NCI-H1930 (cell line): ENCODE measurements around the gene DCLK2.
A peak's percentile ranks its signal among the peaks of the same experiment; 100 is the strongest.

Experiments used
- DNase-seq, 2 experiments: peaks; one replicate each; lab custom pipeline; 2025; lab: John Stamatoyannopoulos, UW

The DCLK2 gene

DNA sequence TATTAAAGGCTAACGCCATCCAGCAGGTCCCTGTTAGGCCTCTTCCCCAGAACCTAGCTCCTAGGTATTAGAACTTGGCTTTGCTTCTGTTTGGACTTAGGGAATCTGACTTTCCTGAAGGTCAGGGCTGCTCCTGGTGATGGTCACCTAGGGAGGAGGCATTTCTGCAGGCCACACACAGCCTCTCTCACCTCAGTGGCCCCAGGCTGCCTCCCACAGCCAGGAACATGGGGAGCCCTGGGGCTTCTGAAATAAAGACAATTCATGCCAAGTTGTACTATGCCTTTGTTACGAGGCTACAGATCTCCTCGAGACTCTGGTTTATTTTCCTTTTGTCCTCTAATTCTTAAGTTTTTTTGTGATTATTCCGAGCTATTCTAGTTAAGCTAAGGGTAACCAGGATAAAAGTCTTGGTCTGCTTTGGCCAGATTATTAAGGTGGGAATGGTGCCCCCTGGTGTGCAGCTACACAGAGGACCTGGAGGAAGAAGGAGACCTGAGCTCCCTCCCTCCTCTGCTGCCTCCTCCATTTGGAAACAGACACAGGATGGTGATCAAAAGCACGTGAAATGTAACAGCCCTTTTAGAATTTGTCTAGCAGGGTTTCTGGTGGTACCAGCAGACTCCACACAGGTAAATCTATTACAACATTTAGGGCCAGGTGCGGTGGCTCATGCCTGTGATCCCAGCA lies 131.0 kb downstream of the DCLK2 start:
- DNase-seq, result peak in 1 of 2 experiments; percentile 3

DNA sequence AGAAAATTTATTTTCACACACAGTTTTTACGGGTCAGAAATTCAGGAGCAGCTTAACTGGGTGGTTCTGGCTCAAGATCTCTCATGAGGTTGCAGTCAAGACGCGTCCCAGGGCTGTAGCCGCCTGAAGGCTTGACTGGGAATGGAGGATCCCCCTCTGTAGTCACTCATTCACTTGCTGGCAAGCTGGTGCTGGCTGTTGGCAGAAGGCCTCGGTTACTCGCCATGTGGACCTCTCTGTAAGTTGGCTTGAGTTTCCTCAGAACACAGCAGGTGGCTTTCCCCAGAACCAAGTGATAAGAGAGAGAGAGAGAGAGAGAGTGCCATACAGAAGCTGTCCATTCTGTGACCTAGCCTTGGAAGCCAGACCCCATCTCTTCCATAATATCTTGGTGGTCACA lies 132.8 kb downstream of the DCLK2 start:
- no peak for DNase-seq

DNA sequence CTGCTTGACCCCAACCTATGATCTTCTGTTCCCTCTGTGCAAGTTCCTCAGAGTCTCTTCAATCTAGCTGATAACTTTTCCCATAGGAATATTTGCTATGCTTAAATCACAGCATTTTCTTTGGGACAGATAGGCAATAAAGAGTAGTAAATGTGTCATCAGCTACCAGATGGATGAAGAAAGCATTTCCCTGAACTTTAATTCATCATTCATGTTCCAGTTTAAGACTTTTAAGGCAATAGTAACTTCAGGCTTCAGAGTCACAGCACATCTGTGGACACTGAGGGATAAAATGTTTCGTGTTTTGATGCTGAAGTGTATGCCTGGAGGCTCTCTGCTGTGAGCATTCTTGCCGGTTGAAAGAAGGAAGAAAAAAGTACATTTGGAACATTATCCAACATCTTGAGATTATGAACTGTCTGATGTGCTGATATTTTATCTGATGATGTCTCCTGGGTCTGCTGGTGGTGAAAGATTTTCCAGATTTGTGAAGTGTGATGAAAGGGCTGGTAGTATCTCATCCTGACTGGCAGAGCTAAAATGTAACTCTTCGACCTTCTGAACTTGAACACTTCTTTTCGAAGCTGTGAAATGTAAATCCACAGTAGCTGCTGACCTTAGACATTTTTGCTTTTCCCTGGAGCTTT lies 133.7 kb downstream of the DCLK2 start:
- no peak for DNase-seq

DNA sequence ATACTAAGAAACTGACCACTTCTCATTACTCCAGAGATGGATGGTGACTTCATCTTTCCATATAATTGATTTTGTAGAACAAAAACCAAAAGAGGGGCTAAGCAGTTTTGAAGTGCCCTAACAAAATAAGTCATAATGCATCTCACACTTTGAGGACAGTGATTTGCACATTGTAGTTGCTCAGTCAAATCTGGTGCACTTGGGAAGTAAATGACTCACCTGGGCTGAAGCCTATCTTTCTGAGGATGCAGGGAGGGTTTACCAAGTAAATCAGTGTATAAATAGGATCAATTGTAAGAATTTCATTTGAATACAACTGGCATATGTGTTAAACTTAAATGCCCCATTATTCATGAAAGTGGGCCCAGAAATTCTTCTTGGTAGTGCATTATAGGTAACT lies 134.2 kb downstream of the DCLK2 start:
- DNase-seq, result no peak

DNA sequence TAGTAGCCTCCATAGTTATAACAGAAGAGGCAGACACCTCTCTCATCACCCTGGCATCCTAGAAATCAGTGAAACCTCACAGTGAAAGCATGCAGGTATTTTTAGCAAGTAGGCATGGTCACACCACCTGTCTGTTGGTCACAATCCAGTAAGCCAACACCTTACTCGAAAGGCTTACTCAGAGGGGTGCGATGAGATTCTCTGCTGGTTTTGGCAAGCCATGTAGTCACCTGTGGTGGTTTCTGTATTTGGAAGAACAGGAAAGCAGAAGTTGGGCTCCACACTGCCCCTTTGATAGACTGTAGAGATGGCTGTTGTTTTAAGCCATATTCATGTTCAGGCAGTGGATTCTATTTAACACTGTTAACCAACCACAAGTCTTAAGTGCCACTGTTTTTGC lies 134.7 kb downstream of the DCLK2 start:
- DNase-seq, result no peak

DNA sequence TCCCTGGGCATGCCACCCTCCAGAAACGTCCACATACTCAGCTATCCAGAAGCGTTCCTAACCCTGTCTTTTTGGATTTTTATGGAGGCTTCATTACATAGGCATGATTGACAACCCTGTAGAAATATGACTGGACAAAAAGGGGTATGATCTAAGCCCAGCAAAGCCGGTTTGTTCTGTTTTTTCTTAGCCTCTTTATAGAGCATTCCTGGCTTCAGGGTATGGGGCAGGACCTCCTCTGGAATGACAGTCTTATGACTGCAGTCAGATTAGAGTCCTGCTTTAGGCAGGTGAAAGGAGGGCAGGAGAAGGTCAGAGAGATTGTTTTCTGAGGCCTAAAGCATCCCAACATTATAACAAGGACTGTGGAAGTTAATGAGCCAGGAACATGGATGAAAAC lies 137.4 kb downstream of the DCLK2 start:
- DNase-seq, result no peak

DNA sequence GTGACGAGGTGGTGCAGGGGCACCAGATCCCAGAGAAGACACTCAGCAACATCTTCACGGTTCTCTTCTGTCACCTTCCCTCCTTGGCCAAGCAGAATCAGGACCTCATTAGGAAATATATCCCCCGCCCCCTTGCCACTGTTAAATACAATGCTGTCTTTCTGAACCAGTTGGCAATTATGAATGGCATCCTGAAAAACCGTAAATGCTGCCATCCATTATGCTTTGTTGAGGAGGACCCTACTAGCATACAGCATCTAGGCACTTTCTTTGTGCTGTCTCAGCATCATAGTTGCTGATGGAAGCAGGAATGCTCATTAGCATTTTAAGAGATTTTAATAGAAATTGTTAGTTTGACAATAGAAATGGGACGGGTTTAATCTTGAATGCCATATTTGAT lies 138.5 kb downstream of the DCLK2 start:
- DNase-seq, result no peak

DNA sequence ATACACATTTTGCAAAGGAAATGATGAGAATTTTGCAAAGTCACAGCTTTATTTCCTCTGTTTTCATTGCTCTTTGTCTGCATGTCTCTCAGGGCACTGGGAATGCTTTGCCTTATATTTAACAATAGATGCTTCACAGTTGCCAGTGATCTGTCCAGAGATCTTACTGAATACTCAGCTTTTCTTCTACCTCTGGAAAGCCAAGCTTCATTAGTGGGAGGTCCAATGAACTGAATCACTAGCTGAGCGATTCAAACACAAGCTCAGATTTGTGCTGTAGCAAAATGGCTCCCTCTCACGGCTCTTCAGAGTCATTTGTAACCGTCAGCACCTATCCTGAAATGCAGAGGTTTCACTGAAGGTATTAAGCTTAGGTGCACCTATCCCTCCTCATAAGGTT lies 138.9 kb downstream of the DCLK2 start:
- no peak for DNase-seq

DNA sequence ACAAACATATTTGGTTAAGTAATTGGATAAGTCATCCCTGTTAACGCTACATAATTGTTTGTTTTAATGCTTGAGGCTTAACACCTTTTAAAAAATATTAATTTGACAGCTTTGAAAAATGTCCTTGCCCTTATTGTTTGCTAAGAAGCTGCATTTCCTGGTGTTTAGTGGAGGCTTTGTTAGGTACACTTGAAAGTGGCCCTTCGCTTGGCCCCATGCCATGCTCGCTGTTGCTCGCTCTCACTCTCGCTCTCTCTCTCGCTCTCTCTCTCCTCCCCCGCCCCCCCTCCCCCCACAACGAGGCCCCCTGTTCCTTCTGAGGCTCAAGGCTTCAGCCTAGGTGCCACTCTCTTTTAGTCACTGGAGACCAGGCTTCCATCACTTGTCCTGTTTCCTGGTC lies 139.6 kb downstream of the DCLK2 start:
- no peak for DNase-seq

DNA sequence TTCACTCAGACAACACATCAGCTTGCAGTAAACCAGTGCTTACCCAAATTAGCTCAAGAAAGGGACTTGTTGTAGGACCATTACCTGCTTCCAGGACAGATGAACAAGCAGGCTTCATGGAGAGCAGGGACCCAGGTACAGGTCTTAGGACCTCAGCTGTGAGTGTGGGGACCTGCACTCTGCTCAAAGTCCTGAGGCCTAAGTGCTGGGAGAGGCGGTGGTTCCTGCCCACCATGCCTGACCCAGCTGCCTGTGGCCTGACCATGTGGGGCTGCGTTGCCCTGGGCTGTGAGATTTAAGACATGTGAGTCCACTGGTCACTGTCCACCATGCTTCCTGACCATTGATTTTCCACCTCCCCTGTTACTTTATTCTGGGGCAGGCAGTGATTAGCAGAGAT lies 140.2 kb downstream of the DCLK2 start:
- no peak for DNase-seq

DNA sequence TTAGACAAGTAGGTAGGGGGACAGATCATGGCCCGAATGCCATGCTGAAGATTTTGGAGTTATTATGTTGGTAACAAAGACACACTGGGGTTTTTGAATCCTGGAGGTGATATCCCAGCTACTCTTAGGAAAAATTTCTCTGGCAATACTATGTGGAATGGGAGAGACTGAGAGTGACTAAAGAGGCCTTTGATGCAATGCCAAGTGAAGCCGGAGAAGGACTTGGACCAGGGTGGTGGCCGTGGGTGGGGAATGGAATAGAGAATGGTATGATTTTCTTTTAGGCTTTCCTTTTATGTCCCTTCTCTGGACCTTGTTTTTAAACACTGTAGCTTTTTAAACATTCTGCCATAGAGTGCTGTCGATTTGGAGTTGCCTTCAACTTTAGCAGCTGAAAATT lies 141.6 kb downstream of the DCLK2 start:
- no peak for DNase-seq

DNA sequence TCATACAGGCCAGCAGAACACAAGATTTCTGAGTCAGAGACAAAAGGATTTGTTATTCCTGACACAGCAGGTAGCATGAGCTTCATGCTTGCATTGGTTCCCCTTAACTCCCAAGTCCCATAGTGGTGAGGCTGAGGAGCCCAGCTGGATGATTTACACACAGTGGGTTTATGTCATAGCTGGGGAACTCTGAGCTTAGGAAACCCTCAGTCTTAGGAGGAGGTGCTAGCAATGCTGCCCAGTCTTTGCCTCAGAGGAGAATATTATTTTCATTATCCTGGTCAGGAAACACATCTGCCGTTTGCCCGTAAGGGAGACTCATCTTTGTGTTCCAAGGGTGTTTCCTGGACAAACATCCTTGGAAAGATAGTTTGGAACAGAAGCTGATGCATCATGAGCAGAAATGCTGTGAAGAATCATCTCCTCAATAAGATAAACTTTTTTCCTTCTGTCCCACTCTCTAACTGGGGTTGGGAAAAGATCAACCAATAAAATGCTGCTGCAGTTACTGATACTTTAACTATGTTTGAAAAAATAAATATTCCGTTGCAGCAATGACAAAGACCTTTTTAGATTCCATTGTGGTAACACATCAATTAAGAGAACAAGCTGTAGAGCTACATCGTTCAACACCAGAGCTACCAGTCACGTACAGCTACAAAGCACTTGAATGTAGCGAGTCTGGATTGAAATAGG lies 146.8 kb downstream of the DCLK2 start:
- DNase-seq, result no peak

DNA sequence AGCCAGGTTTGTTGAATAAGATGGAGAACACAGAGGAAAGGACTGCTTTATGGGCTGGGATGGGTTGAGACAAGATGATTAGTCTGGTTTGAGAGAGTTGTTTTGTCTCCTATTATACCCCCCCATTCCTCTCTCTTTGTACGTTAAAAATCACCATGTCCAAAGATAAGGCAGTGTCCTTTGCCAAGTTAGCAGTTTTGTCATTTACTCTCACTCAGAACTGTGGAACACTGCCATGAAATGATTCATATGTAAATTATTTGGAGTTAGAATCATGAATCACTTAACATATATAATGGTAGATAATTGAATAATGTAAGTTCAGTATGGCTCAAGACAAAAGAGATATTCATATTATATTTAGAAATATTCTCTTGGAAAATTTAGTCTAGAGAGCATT lies 151.3 kb downstream of the DCLK2 start:
- no peak for DNase-seq

DNA sequence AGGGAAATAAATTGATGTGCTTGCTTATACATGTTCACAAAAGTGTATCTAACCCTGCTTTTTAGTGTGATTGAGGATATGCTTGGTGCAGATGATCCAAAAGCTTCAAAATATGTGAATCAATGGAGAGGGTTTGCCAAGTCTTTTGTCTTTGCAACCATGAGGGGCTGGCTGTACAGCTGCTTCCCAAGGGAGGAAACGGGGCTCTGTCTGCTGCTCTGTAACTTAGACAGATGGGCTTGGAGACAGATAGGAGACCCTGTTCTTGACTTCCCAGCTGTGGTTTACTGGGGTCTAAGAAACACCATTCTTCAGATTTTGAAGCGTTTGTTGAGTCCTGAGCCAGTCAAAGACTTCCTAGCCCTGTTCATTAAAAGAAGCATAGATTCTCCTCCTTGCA lies 152.3 kb downstream of the DCLK2 start:
- DNase-seq, result no peak

DNA sequence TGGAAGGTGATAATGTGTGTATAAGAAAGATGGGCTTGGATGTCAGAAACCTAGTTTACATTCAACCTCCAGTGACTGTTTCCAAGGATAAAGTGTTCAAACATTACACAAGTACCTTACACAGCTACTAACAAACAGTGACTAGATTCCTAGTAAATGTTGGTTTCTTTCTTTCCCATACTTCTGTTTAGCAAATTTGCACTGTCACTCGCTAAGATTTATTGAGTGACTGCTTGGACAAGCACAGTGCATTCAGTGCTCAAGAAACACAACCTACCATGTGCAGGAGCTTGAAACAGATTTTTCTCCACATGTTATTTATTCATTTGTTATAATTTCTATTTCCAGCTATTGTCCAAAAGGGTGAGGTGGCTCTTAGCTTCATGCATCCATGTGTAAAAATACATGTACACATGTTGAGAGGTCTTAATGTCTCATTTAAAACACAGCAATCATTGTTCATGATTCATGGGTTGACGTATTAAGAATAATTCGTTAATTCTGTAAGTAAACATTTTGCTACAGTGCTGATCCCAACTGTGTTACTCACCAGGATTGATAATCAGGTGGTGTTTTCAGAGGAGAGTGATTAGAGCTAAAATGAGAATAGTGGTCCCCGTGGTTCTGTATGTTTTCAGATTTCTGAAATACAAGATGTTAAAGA lies 153.0 kb downstream of the DCLK2 start:
- no peak for DNase-seq

DNA sequence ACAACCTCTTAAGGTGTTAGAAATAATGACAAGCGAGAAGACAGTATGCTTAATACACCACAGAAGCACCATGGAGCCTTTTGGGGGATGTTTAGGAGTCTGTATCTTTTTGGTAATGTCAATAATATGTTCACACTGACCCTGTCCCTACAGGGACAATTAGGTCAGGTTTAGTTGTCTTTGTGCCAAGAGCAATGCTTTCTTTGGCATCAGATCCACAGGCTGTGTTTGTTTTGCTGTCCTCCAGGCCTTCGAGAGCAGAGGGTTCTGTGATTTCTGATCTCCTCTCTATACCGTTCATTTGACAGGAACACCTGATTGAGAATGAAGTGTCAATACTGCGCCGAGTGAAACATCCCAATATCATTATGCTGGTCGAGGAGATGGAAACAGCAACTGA lies 153.8 kb downstream of the DCLK2 start:
- DNase-seq, result no peak

DNA sequence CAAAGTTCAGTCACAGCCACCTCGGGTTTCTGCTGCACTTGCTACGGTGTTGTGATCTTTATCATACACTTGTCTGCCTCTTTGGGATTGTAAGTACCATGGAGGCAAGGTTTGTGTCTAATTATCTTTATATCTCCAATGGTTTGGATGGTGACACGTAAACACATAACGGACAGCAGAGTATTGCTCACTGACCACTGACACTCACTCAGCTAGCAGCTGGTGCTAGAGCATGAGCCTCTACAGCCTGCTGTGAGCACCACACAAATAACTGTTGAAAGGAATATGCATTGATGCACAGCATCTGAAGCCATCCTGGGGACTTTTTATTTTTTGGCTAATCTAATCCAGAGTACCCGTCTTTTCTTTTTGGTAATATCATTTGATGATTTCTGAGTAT lies 156.0 kb downstream of the DCLK2 start:
- DNase-seq, result no peak

DNA sequence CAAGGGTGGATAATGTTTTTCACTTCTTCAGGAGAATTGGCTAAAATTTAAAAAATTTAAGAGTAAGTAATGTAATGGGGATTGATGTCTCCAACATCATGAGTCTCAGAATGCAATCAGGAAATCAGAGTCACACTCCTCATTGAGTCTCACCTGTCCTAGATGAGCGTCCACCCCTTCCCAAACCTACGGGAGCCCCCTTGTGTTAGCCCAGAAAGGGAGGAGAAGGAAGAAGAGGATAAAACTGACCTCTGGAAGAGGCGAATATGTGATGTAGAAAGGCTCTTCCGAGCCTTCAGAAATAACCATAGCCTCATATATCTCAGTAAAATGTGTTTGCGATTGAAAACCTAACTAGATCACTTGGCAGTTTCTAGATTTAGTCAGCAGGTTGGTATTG lies 157.1 kb downstream of the DCLK2 start:
- no peak for DNase-seq

DNA sequence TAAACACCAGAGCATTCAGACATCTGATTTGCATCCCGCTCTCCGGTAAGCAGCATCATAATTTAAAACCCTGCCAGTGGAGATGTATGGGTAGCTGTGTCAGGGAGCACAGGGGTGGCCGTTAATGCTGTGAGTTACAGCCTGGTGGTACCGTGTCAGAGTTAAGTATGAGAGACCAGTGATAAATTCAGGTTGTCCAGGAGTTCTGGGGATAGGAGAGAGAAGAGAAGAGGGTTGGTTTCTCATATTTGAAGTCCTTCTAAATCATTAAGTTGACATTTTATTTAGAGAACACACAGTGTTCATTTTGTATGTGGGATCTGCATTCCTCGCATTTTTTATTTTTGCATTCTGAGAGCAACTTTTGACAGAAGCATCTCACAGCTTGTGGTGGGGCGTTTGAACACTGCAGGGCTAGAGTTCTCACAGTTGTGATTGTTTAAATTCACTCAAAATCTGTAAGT lies 157.6 kb downstream of the DCLK2 start:
- no peak for DNase-seq

DNA sequence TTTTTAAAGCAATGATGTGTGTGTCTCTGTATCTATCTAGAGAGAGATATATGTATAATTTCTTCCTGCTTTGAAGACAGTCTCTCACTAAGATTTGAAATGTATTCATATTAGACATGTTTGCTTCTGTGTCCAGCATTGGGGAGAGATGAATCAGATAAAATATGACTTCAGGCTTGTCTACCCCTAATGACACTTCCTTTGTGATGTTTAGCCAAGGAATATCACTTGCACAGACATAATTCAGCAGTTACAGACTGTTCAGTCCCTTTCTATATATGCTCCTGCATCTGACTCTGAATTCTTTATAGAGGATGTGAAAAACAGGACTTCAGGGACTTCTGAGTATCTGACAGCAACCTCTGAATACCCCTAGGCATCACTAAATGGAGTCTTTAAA lies 158.4 kb downstream of the DCLK2 start:
- DNase-seq, result no peak

DNA sequence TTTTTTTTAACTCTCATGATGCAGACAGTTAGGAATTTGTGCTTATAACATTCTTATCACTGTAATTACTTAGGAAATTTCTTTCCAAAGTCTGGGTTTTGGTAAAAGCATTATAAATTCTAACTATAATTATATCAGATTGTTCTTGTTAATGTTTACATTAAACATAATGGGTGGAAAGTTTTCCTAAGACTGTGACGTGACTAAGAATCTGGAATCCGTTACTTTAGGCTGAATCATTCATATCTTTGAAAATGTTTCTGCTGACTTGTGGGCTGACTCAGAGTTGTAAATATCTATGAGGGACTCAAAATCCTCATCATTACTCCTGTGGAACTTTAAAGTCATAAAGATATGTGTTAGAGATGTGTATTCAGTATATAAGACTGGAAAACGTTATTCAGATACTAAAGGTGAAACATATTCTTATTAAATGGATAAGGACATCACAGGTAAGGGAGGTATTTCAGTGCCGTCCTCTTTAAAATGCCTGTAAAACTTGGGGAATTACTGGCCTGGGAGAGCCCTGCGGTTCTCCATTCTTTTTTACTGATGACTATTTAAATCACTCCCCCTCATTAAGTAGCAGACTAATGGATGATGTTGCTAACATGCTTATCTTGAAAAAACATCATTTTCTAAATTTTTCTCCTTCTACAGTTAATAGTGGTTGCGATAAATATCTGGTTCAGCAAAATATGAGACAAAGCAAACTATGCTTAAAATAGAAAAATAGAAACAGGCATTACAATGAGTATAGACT lies 159.0 kb downstream of the DCLK2 start:
- no peak for DNase-seq

DNA sequence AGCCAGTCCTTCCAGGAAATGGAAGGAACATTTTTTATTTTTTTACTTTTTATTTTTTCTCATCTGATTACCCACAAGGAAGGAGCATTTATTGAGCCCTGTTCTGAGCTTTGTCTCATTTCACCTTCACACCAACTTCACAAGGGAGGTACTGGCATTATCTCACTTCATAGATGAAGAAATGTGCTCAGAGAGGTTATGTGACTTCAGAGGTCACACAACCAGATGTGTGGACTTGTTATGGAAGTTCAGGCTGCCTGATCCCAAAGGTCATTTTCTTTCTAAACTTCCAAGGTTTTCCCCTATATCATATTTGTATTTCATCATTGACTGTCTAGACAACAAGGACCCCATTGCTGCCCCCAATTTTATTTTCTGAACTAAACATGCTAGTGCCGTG lies 160.3 kb downstream of the DCLK2 start:
- no peak for DNase-seq
